Lower leg skin (tissue), 4 donors: ENCODE measurements around the gene POLDIP3. TPM values are rescaled to one million over a fixed set of nuclear protein-coding genes. Genes with fewer than 3 reads are reported as not detected.
"Not testable (repeated sequence)": the region's sequence is repeated elsewhere in the genome, so short reads cannot be mapped to it uniquely, and the experiment has no call there.

Experiments used
- DNase-seq, 2 donors: peaks; one replicate each; pipeline ENCODE4 v3.0.0-alpha.2; 2019; ENCODE audit warnings: low spot score in 2 of 2
- H3K4me3 ChIP-seq: fragments of 200-600 bp; sonication (generic); 2 replicates; pipeline ENCODE4 v1.5.1; 2017; ENCODE audit warnings: mild to moderate bottlenecking, low read depth; ENCODE audit not compliant: poor library complexity, severe bottlenecking
- POLR2A ChIP-seq, 2 donors: fragments of 450-650 bp; IDR thresholded peaks; one replicate each; pipeline ENCODE4 v1.6.1; 2016 to 2017; ENCODE audit warnings: antibody characterized with exemption in 2 of 2, mild to moderate bottlenecking in 1 of 2, moderate library complexity in 1 of 2
- WGBS, 2 donors: methylation state at CpG; one replicate each; pipeline ENCODE4 v1.1.5; 2018; 5-methylcytosine and 5-hydroxymethylcytosine counted together
- intact Hi-C: fragments of 100-400 bp; cut with DNase I; formaldehyde crosslinking; loops from one replicate; pipeline ENCODE4 v1.15.0; 2023; ENCODE audit warnings: low total_unique reads
- total RNA-seq, 4 donors: library from RNA; depleted of rRNA; stranded (reverse); fragments of >200 nt; gene quantifications; one replicate each; pipeline ENCODE4 v1.1.0, GENCODE V29; 2016
- TF ChIP-seq, protein P1 (sequence below), 3 donors: fragments of 450-650 bp; IDR thresholded peaks; one replicate each; pipeline ENCODE4 v1.5.1; 2016; ENCODE audit warnings: antibody characterized with exemption in 3 of 3, mild to moderate bottlenecking in 3 of 3, moderate library complexity in 2 of 3

The POLDIP3 gene
- total RNA-seq, 4 donors from 2014 or later: 29.6 to 41.8 (median 40.8) TPM

DNA sequence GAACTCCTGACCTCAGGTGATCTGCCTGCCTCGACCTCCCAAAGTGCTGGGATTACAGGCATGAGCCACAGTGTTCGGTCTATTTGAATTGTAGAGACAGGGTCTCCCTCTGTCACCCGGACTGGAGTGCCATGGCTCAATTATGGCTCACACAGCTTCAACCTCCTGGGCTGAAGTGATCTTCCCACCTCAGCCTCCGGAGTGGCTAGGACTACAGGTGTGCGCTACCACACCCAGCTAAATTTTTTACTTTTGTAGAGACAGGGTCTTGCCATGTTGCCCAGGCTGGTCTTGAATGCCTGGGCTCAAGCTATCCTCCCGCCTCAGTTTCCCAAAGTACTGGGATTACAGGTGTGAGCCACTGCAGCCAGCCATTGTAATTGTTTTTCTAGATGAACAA is 46.7 kb downstream of the POLDIP3 start:
- intact Hi-C loops, H3K4me3 ChIP-seq, DNase-seq: not testable (repeated sequence)
- 75 to 99% methylated on average over 4 to 6 of the region's 6 CpGs for WGBS, 2 donors

- TF ChIP-seq, protein P1, sequence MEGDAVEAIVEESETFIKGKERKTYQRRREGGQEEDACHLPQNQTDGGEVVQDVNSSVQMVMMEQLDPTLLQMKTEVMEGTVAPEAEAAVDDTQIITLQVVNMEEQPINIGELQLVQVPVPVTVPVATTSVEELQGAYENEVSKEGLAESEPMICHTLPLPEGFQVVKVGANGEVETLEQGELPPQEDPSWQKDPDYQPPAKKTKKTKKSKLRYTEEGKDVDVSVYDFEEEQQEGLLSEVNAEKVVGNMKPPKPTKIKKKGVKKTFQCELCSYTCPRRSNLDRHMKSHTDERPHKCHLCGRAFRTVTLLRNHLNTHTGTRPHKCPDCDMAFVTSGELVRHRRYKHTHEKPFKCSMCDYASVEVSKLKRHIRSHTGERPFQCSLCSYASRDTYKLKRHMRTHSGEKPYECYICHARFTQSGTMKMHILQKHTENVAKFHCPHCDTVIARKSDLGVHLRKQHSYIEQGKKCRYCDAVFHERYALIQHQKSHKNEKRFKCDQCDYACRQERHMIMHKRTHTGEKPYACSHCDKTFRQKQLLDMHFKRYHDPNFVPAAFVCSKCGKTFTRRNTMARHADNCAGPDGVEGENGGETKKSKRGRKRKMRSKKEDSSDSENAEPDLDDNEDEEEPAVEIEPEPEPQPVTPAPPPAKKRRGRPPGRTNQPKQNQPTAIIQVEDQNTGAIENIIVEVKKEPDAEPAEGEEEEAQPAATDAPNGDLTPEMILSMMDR (IDR thresholded peaks at IDR 0.05): no peak
- TF ChIP-seq POLR2A (IDR thresholded peaks at IDR 0.05): no peak
- WGBS, 2 donors: 93 to 97% methylated on average over 12 of the region's 12 CpGs
- no peak for DNase-seq
- intact Hi-C loops: no loop called here
- H3K4me3 ChIP-seq: no peak overlapping the region
Observed at GRCh38 chr22:42565956-42566355, 48.7 kb downstream of the POLDIP3 start.

GRCh38 chr22:42564699-42565098 is 50.0 kb downstream of the POLDIP3 start:
- TF ChIP-seq, protein P1 (IDR thresholded peaks at IDR 0.05): no peak
- TF ChIP-seq POLR2A (IDR thresholded peaks at IDR 0.05): no peak
- no peak for DNase-seq
- no peak overlapping the region for H3K4me3 ChIP-seq
- intact Hi-C loops: no loop called here
- WGBS, 2 donors: 97 to 98% methylated on average over 17 of the region's 17 CpGs

DNA sequence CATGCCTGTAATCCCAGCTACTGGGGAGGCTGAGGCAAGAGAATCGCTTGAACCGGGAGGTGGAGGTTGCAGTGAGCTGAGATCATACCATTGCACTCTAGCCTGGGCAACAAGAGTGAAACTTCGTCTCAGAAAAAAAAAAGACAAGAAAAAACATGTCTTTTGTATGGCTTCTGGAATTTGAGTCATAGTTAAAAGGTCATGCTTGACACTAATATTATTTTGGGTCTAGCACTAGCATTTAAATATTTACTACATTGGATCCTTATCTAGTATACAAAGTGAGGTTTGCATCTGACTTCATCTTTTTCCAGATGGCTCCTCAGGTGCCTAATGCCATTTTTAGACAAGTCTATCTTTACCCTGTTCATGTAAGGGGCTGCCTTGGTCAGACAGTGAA is 50.7 kb downstream of the POLDIP3 start:
- 58 to 70% methylated on average over 3 of the region's 3 CpGs for WGBS, 2 donors

GRCh38 chr22:42562684-42563083 is 52.0 kb downstream of the POLDIP3 start:
- no peak for DNase-seq
- intact Hi-C loops: no loop called here
- no peak overlapping the region for H3K4me3 ChIP-seq
- no peak for TF ChIP-seq POLR2A (IDR thresholded peaks at IDR 0.05)
- TF ChIP-seq, protein P1 (IDR thresholded peaks at IDR 0.05): no peak
- WGBS, 2 donors: 85 to 92% methylated on average over 2 of the region's 2 CpGs

More for the DNA sequence above, 50.7 kb downstream of the POLDIP3 start:
- DNase-seq, intact Hi-C loops, H3K4me3 ChIP-seq: not testable (repeated sequence)

DNA sequence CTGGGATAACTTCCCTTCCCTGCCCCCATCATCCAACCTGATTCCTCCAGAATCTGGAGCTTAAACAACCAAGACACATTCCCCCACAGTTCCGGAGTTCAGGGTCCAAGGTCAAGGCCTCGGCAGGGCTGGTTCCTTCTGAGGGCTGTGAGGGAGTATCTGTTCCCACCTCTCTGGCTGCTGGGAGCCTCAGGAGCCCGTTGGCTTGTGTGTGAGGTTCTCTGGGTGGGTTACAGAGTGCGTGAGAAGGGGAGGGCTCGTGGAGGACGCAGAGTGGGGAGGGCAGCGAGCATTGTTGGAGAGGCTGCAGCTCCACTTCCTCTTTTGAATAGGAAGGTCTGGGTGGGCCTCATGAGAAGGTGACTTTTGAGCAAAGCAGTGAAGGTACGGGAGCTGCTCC is 52.4 kb downstream of the POLDIP3 start:
- TF ChIP-seq, protein P1 (IDR thresholded peaks at IDR 0.05): no peak
- no peak for TF ChIP-seq POLR2A (IDR thresholded peaks at IDR 0.05)
- H3K4me3 ChIP-seq: no peak overlapping the region
- intact Hi-C loops: no loop called here
- 74 to 81% methylated on average over 8 of the region's 8 CpGs for WGBS, 2 donors
- DNase-seq: no peak

DNA sequence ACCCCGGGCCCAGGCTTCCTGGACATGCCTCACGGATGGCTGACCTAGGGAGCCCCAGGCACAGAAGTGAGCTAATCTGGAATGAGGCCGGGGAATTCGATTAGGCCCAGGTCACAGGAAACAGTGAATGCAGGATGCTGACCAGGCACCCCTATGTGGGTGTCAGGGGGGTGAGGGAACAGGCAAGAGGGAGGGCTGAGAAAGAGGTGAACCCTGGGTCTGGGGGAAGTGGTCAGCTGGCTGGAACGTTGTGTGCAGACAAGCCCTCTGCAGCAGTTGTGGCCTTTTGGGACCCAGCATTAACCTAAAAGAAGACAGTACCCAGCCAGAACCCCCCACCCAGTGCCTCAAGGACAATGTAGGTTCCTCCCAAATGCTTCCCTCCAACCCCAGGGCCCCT is 52.8 kb downstream of the POLDIP3 start:
- H3K4me3 ChIP-seq: no peak overlapping the region
- WGBS, 2 donors: 59 to 65% methylated on average over 5 of the region's 5 CpGs
- no peak for TF ChIP-seq POLR2A (IDR thresholded peaks at IDR 0.05)
- TF ChIP-seq, protein P1 (IDR thresholded peaks at IDR 0.05): no peak
- DNase-seq: no peak
- intact Hi-C loops: no loop called here
